Measurements from ENCODE around the gene EEF1AKMT4.

Gene EEF1AKMT4

GRCh38 chr3:184307915-184308314, 58.4 kb downstream of the EEF1AKMT4 start:
- no peak overlapping the region for H3K4me3 ChIP-seq (replicated peaks; ENCODE audit: low read depth, low read length)
- TF ChIP-seq CTCF (IDR thresholded peaks at IDR 0.05; ENCODE audit: low read depth, low read length, missing control alignments) = no peak
- DNase-seq (ENCODE audit: extremely low read depth, low read depth) = no peak

Data from HFF-Myc (cell line).